Placental epithelial cell (primary cell): ENCODE data around the gene ENDOD1. TPM values are rescaled to one million over a fixed set of nuclear protein-coding genes. Genes with fewer than 3 reads are reported as not detected.

ENCODE experiments used
- total RNA-seq: library from RNA; depleted of rRNA; stranded (reverse); fragments of >200 nt; gene quantifications from 2 replicates; pipeline ENCODE4 v1.2.3, GENCODE V29; 2012

ENDOD1 gene
- total RNA-seq: 91.9 and 158 TPM in 2 replicates

DNA sequence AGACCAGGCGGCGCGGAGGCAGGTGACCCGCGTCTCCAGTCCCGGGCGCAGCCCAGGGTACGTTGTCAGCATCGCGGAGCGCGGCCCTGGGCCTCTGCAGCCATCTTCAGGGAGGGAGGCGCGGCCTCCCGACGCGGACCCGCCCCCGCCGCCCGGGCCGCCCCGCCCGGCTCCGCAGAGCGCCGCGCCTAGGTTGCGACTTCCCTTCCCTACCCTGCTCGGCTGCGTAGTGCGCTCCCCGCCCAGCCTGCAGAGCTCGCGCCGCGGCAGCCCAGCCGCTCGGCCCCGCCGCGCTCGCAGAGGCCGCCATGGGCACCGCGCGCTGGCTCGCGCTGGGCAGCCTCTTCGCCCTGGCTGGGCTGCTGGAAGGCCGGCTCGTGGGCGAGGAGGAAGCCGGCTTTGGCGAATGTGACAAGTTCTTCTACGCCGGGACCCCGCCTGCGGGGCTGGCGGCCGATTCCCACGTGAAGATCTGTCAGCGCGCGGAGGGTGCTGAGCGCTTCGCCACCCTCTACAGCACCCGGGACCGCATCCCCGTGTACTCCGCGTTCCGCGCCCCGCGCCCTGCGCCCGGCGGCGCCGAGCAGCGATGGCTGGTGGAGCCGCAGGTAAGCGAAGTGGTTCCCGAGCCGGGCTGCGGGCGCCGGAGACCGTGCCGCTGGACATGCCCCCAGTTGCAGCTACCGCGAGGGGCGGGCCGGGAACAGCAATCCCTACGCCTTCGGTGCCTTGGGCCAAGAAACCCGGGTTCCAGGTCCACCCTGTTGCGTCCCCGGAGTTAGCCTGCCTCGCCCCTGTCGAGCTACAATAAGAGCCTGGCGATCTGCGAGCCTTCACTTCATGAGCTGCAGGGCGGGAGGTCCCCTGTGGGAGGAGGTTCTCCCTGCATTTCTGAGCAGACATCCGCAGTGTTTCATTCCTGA lies at the start of gene ENDOD1:
TSS of gene ENDOD1 (plus strand) at position 227 of the 923 bp plus-strand sequence. CDS start at position 309, 82 bp downstream.

GRCh38 chr11:95049122-95049521 lies 40.5 kb upstream of the ENDOD1 start, which contains the start of gene KDM4F:
Gene KDM4F (plus strand): TSS chr11:95049422.

GRCh38 chr11:95066716-95067038 lies 23.0 kb upstream of the ENDOD1 start, which contains the start of gene SRSF8:
Gene SRSF8 (plus strand): TSS chr11:95066919. CDS start chr11:95067227, 308 bp downstream.

Other genes with a start within 250 kb of the ENDOD1 start
- gene CWC15, start 116.3 kb upstream of the ENDOD1 start, total RNA-seq: 29.9 and 30.2 TPM in 2 replicates
- gene KDM4D, start 116.1 kb upstream of the ENDOD1 start, total RNA-seq: 0.39 and 0.65 TPM in 2 replicates
- gene KDM4E, start 64.6 kb upstream of the ENDOD1 start, total RNA-seq: not detected in 2 replicates
- not detected in 2 replicates for gene KDM4F, start 40.4 kb upstream of the ENDOD1 start, total RNA-seq
- gene SRSF8, start 22.9 kb upstream of the ENDOD1 start, total RNA-seq: 31.4 and 37.0 TPM in 2 replicates
- 145 and 184 TPM in 2 replicates for gene SESN3, start 141.4 kb downstream of the ENDOD1 start, total RNA-seq